GM18909 (cell line): ENCODE results near the gene GLYATL2.

Experiments
- ATAC-seq: cut with Tn5 transposase; IDR thresholded peaks from one replicate; pipeline ENCODE4 v1.9.1; 2021; ENCODE audit warnings: mild to moderate bottlenecking; ENCODE audit not compliant: unreplicated experiment, poor library complexity

Gene GLYATL2

DNA sequence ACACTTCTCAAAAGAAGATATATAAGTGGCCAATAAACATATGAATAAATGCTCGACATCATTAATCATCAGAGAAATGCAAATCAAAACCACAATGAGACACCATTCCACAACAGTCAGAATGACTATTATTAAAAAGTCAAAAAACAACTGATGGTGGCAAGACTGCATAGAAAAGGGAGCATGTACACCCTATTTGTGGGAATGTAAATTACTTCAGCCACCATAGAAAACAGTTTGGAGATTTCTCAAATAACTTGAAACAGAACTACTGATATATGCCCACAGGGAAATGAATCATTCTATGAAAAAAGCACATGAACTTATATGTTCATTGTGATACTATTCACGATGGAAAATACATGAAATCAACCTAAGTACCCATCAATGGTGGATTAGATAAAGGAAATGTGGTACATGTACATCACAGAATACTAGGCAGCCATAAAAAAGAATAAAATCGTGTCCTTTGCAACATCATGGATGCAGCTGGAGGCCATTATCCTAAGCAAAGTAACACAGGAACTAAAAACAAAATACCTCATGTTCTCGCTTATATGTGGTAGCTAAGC is 42.4 kb downstream of the GLYATL2 start:
- ATAC-seq, result no peak

DNA sequence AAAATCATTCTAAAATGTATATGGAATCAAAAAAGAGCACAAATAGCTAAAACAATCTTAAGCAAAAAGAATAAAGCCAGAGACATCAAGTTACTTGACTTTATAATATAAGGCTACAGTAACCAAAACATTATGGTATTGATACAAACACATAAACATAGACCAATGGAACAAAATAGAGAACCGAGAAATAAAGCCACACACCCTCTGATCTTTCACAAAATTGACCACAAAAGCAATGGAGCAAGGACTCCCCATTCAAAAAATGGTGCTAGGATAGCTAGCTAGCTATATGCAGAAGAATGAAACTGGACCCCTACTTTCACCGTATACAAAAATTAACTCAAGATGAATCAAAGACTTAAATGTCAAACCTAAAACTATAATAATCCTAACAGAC is 43.2 kb downstream of the GLYATL2 start:
- ATAC-seq, result no peak

DNA sequence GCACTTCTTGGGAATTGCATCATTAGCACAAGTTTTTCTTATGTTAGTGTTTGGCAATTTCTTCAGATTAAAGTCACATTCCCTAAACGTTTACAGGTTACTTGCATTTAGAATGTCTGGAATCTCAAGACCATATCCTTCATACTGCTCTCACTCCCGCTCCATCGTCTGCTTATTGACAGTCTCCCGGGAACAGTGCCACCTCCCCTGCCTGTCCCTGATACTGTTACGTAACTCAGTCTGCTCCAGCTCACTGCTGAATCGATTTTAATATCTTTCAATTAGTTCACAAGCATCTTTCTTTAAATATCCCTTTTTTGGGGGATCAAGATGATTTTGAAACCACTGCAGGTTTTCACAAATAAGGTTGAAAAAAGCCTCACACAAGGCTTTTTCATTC is 48.2 kb downstream of the GLYATL2 start:
- ATAC-seq, result no peak

DNA sequence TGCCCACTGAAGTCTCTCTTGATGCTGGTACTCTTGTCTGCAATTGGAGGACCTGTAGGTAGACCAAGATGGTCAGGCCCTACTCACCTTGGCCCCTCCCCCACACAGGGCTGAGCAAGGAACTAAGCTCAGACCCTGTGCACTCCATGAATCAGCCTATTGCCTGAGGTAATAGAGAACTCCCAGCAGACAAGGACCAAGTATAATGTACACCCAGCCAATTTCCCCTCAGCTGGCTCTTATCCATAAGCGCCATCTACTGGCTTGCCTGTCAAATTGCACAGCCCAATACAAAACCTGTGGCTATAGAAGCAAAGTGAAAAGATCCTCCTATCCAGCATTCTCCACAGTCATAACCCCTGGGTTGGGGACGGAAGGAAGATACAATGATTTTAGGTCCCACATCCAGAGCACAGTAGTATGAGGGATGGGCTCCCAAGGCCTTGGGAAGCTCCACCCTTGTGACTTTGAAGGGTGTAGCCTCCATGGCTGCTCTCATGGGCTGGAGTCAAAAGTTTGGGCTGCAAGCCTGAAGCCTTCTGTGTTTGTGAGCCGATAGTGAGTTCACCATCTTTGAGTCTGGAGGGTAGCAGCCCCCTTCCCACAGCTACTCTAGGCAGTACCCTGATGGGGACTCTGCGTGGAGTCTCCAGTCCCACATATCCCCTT is 56.0 kb downstream of the GLYATL2 start:
- peak; percentile 95 for ATAC-seq

DNA sequence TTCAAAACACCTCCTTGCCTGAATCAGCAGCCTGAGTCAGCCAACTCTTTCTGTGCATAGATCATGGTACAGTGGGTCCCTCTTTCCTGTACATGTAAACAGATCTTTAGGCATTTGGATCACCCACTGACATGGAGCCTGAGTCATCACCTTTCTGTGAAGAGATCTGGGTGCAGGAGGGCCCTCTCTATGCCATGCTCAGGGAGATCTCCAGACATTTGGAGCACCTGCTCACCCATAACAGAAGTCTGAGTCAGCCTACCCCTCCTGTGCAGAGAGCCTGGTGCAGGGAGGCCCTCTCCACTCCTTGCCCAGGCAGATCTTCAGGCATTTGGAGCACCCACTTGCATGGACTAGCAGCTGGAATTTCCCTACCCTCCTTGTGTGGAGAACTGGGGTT is 56.6 kb downstream of the GLYATL2 start:
- peak; percentile 15 for ATAC-seq

DNA sequence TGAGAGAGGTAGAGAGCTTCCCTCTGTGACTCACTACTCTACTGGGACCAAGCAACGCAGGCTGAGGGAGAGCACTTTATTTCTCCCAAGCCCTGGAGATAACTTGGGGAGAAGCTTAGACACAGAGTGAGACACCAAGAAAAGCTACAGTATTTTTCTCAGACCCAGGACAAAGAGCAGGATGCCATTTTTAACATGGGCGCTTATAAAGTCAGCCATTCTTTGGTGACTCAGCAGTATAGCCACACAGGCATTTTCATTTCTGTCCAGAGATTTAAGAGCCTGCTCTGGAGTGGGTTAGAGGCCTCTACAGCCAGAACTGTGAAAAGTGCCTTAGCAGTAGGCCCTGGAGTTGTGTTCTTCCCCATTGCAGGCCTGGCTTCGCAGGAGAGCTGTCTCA is 57.8 kb downstream of the GLYATL2 start:
- ATAC-seq, result no peak

DNA sequence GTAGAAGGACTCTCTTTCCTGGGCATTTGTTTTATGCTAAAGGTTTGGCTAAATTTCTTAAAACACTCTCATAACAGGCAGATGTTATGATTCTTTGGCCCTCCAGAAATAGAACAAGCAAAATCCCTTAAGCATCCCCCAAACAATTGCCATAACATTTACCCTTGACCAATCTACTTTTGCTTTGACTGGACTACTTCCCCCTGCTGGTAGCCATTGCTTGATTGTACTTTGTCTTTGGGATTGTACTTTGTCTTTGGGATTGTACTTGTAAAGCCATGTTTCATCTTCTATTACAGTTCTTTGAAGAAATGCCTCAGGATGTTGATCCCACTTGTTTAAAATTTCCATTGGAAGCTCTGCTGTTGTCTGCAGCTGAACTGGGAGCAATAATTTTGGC is 59.5 kb downstream of the GLYATL2 start:
- no peak for ATAC-seq
